BLaER1 (cell line): ENCODE data around the gene EHBP1L1.

Experiments
- H3K27ac ChIP-seq: shearing (Covaris generic); formaldehyde crosslinking; 2 replicates; pipeline ENCODE4 v1.8.1; 2022
- H3K27me3 ChIP-seq: shearing (Covaris generic); formaldehyde crosslinking; 2 replicates; pipeline ENCODE4 v1.8.1; 2022
- H3K36me3 ChIP-seq: shearing (Covaris generic); formaldehyde crosslinking; 2 replicates; pipeline ENCODE4 v1.8.1; 2022
- H3K4me1 ChIP-seq: shearing (Covaris generic); formaldehyde crosslinking; 2 replicates; pipeline ENCODE4 v1.8.1; 2022
- H3K4me2 ChIP-seq: shearing (Covaris generic); formaldehyde crosslinking; 2 replicates; pipeline ENCODE4 v1.8.1; 2022
- H3K4me3 ChIP-seq: shearing (Covaris generic); formaldehyde crosslinking; 2 replicates; pipeline ENCODE4 v1.8.1; 2022
- H3K9ac ChIP-seq: shearing (Covaris generic); formaldehyde crosslinking; 2 replicates; pipeline ENCODE4 v1.8.1; 2022
- H3K9me3 ChIP-seq: shearing (Covaris generic); formaldehyde crosslinking; 2 replicates; pipeline ENCODE4 v1.8.1; 2022
- H4K20me1 ChIP-seq: shearing (Covaris generic); formaldehyde crosslinking; 2 replicates; pipeline ENCODE4 v1.8.1; 2022
- Cebpa-rat ChIP-seq: shearing (Covaris generic); IDR thresholded peaks from 2 replicates; pipeline ENCODE4 v1.8.1; 2022

Gene EHBP1L1

DNA sequence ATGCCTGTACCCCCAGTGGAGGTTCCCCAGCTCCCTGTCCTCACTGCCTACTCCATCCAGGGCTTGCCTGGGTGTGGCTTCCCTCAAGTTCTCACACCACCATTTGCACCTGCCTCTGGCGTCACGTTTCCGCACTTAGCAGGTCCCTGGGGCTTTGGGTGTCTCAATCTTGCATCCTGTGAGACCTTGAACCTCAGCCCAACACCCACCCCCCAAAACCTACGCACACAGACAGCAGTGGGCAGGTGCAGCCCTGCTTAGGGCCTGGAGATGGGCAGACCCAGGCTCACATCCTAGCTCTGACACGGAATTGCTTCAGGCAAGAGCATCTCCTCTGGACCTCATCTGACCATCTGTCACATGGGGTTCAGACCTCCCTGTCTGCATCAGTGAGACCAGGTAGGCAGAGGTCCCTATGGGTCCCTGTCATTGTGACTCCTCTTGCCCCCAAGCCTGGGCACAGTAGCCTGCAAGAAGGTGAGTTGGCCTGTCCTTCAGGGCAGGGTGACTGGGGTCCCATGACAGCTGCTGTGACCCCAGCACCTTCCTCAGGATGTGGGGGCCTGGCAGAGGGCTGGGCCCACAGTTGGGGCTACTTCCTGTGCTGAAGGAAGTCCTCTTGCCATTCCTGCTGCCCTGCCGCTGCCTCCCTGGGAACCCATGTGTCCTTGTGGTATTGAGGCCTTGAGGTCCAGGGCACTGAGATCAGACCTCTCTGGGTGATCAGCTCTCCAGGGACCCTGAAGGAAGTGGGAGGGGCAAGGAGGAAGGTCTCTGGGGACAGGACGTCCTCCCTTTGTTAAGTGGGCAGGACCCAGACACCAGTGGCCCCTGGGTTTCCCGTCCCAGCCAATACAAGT, 64.0 kb downstream of the EHBP1L1 start:
- peak overlapping the region; percentile 89 for H3K4me2 ChIP-seq
- H3K27me3 ChIP-seq, result no peaks in the 10 kb centered on the region
- H3K4me1 ChIP-seq, result peaks cover 64% of the 10 kb centered on the region
- peak overlapping the region; percentile 88 for H3K9ac ChIP-seq
- peak overlapping the region; percentile 98 for H3K27ac ChIP-seq
- 0 out of 2 replicates have a peak, but pooled peaks have one; percentile 39 for TF ChIP-seq Cebpa-rat
- no peaks in the 10 kb centered on the region for H3K9me3 ChIP-seq
- H4K20me1 ChIP-seq, result peaks cover 10% of the 10 kb centered on the region
- H3K36me3 ChIP-seq, result peaks cover 61% of the 10 kb centered on the region
- peak overlapping the region; percentile 78 for H3K4me3 ChIP-seq

DNA sequence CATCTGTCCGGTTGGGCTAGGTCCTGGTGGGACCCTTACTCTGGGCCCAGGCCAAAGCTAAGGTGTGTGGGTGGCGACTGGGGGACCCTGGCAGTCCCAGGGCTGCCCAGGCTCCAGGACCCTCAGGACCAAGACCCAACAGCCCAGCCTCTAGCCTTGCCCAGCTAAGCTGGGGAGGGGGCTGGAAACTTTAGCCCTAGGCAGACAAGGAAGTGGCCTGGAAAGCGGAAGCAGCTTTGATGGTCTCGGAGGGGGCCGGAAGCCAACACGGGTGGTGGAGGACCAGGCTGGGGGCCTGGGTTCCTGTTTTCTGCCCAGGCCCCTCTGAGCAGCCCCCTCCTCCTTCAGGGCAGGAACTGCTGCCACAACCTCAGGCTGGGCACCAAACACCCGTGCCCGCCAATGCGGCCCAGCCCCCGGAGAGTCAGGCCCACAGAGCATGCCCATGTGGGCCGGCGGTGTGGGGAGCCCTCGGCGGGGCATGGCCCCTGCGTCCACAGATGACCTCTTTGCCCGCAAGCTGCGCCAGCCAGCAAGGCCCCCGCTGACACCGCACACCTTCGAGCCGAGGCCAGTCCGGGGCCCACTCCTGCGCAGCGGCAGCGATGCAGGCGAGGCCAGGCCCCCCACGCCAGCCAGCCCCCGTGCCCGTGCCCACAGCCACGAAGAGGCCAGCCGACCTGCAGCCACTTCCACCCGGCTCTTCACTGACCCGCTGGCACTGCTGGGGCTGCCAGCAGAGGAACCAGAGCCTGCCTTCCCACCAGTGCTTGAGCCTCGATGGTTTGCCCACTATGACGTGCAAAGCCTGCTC, 64.8 kb downstream of the EHBP1L1 start:
- no peak for TF ChIP-seq Cebpa-rat
- peaks cover 61% of the 10 kb centered on the region for H3K36me3 ChIP-seq
- peak overlapping the region; percentile 98 for H3K27ac ChIP-seq
- H3K4me1 ChIP-seq, result peaks cover 64% of the 10 kb centered on the region
- H4K20me1 ChIP-seq, result peaks cover 14% of the 10 kb centered on the region
- H3K4me2 ChIP-seq, result peak overlapping the region; percentile 89
- no peaks in the 10 kb centered on the region for H3K9me3 ChIP-seq
- peak overlapping the region; percentile 88 for H3K9ac ChIP-seq
- no peaks in the 10 kb centered on the region for H3K27me3 ChIP-seq
- peak overlapping the region; percentile 78 for H3K4me3 ChIP-seq

DNA sequence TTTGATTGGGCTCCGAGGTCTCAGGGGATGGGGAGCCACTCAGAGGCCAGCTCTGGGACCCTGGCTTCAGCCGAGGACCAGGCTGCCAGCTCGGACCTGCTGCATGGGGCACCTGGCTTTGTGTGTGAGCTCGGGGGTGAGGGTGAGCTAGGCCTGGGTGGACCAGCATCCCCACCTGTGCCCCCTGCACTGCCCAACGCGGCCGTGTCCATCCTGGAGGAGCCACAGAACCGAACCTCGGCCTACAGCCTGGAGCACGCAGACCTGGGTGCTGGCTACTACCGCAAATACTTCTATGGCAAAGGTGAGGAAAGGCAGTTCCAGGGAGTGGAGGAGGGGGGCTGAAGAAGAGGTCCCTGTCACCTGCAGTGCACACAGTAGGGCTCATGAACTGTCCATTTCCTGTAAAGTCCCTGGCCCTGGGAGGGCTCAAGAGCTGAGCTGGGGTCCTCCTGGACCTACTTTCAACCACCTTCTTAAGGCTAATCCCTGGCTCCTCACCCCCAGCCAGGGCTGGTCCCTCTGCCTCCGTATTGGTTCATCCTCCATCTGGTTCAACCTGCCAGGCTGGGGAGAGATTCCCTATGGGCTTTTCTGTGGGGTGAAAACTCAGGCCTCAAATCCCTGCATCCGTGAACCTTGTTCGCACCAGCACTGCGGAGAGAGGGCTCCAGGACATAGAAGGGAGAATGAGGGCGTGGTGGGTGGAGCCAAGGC, 65.6 kb downstream of the EHBP1L1 start:
- Histone ChIP-seq H3K4me2 (peak overlapping the region; percentile 89), H3K27ac (peak overlapping the region; percentile 98), H3K4me1 (peaks cover 64% of the 10 kb centered on the region), H3K36me3 (peaks cover 61% of the 10 kb centered on the region), H3K27me3 (no peaks in the 10 kb centered on the region), H3K9ac (peak overlapping the region; percentile 88), H3K4me3 (peak overlapping the region; percentile 78), H4K20me1 (peaks cover 14% of the 10 kb centered on the region), H3K9me3 (no peaks in the 10 kb centered on the region)
- TF ChIP-seq Cebpa-rat, result no peak
